Activated T-helper 17 cell treated with anti-CD3 and anti-CD28 coated beads, Interleukin-2, amount 50 U/mL, for 72 hours (primary cell): Measurements from ENCODE around the gene TNFAIP3. TPM values are rescaled to one million over a fixed set of nuclear protein-coding genes. Genes with fewer than 3 reads are reported as not detected.
A peak's percentile ranks its signal among the peaks of the same experiment; 100 is the strongest.
"Not testable (repeated sequence)": the region's sequence is repeated elsewhere in the genome, so short reads cannot be mapped to it uniquely, and the experiment has no call there.

ENCODE experiments used
- ATAC-seq: fragments of 150-1000 bp; cut with Tn5 transposase; replicated peaks from 2 replicates; pipeline ENCODE4 v1.10.0; 2021; ENCODE audit warnings: mild to moderate bottlenecking, moderate library complexity
- H3K27ac Mint-ChIP-seq: one replicate; pipeline ENCODE4 v1.8.0; 2022; ENCODE audit warnings: mixed read lengths
- H3K27me3 Mint-ChIP-seq: one replicate; pipeline ENCODE4 v1.8.0; 2022; ENCODE audit warnings: mixed read lengths
- H3K36me3 Mint-ChIP-seq: one replicate; pipeline ENCODE4 v1.8.0; 2022; ENCODE audit warnings: low read depth, mild to moderate bottlenecking, mixed read lengths
- H3K4me1 Mint-ChIP-seq: one replicate; pipeline ENCODE4 v1.8.0; 2022; ENCODE audit warnings: mixed read lengths
- H3K4me3 Mint-ChIP-seq: one replicate; pipeline ENCODE4 v1.8.0; 2022; ENCODE audit warnings: mild to moderate bottlenecking, mixed read lengths
- H3K9me3 Mint-ChIP-seq: one replicate; pipeline ENCODE4 v1.8.0; 2022; ENCODE audit warnings: mixed read lengths
- total RNA-seq, 2 donors: library from RNA; stranded (reverse); gene quantifications; one replicate each; pipeline ENCODE4 v1.2.3, GENCODE V29; 2022

Gene TNFAIP3
- total RNA-seq, 2 donors from 2014 or later, result 254 to 663 TPM

GRCh38 chr6:137834508-137834907, 32.6 kb upstream of the TNFAIP3 start:
- ATAC-seq, result no peak
- H3K4me3 Mint-ChIP-seq, result no peak overlapping the region
- H3K36me3 Mint-ChIP-seq, result peaks cover 7% of the 10 kb centered on the region
- H3K27ac Mint-ChIP-seq, result no peak overlapping the region
- peaks cover 21% of the 10 kb centered on the region for H3K4me1 Mint-ChIP-seq
- no peaks in the 10 kb centered on the region for H3K27me3 Mint-ChIP-seq
- H3K9me3 Mint-ChIP-seq, result peaks cover 4% of the 10 kb centered on the region

GRCh38 chr6:137836788-137837187, 30.3 kb upstream of the TNFAIP3 start:
- Mint-ChIP-seq H3K36me3 (no peaks in the 10 kb centered on the region), H3K27ac (no peak overlapping the region), H3K4me3 (no peak overlapping the region), H3K4me1 (peaks cover 13% of the 10 kb centered on the region), H3K9me3 (peaks cover 7% of the 10 kb centered on the region), H3K27me3 (no peaks in the 10 kb centered on the region)
- ATAC-seq, result no peak

GRCh38 chr6:137838090-137838489, 29.0 kb upstream of the TNFAIP3 start:
- H3K36me3 Mint-ChIP-seq, H3K27ac Mint-ChIP-seq, H3K9me3 Mint-ChIP-seq, H3K4me1 Mint-ChIP-seq, H3K4me3 Mint-ChIP-seq, H3K27me3 Mint-ChIP-seq, ATAC-seq: not testable (repeated sequence)

GRCh38 chr6:137838597-137838996, 28.5 kb upstream of the TNFAIP3 start:
- H3K4me3 Mint-ChIP-seq, H3K27me3 Mint-ChIP-seq, H3K36me3 Mint-ChIP-seq, H3K27ac Mint-ChIP-seq, H3K4me1 Mint-ChIP-seq, ATAC-seq: not testable (repeated sequence)
- peaks cover 13% of the 10 kb centered on the region for H3K9me3 Mint-ChIP-seq

- Mint-ChIP-seq H3K4me1 (peaks cover 6% of the 10 kb centered on the region), H3K9me3 (peaks cover 13% of the 10 kb centered on the region), H3K4me3 (no peak overlapping the region), H3K27ac (no peak overlapping the region), H3K27me3 (no peaks in the 10 kb centered on the region), H3K36me3 (no peaks in the 10 kb centered on the region)
- no peak for ATAC-seq
These were observed 28.0 kb upstream of the TNFAIP3 start for GRCh38 chr6:137839076-137839475.

- no peaks in the 10 kb centered on the region for H3K36me3 Mint-ChIP-seq
- no peak for ATAC-seq
- H3K27ac Mint-ChIP-seq, result peak overlapping the region; percentile 18
- H3K4me3 Mint-ChIP-seq, result no peak overlapping the region
- peaks cover 13% of the 10 kb centered on the region for H3K9me3 Mint-ChIP-seq
- no peaks in the 10 kb centered on the region for H3K27me3 Mint-ChIP-seq
- peaks cover 6% of the 10 kb centered on the region for H3K4me1 Mint-ChIP-seq
These were observed 26.8 kb upstream of the TNFAIP3 start for GRCh38 chr6:137840252-137840651.

GRCh38 chr6:137843211-137843610, 23.8 kb upstream of the TNFAIP3 start:
- H3K4me1 Mint-ChIP-seq, result peaks cover 6% of the 10 kb centered on the region
- ATAC-seq, result no peak
- no peaks in the 10 kb centered on the region for H3K36me3 Mint-ChIP-seq
- H3K4me3 Mint-ChIP-seq, result no peak overlapping the region
- peaks cover 13% of the 10 kb centered on the region for H3K9me3 Mint-ChIP-seq
- no peak overlapping the region for H3K27ac Mint-ChIP-seq
- H3K27me3 Mint-ChIP-seq, result no peaks in the 10 kb centered on the region

GRCh38 chr6:137844327-137844726, 22.7 kb upstream of the TNFAIP3 start:
- not testable (repeated sequence) for H3K27ac Mint-ChIP-seq, H3K36me3 Mint-ChIP-seq, H3K4me1 Mint-ChIP-seq, H3K4me3 Mint-ChIP-seq, ATAC-seq, H3K27me3 Mint-ChIP-seq
- peaks cover 13% of the 10 kb centered on the region for H3K9me3 Mint-ChIP-seq

- not testable (repeated sequence) for H3K36me3 Mint-ChIP-seq, H3K4me3 Mint-ChIP-seq, H3K27me3 Mint-ChIP-seq, H3K27ac Mint-ChIP-seq, ATAC-seq, H3K4me1 Mint-ChIP-seq
- peaks cover 13% of the 10 kb centered on the region for H3K9me3 Mint-ChIP-seq
These were observed 22.3 kb upstream of the TNFAIP3 start for GRCh38 chr6:137844773-137845172.

- H3K36me3 Mint-ChIP-seq, result no peaks in the 10 kb centered on the region
- no peak overlapping the region for H3K27ac Mint-ChIP-seq
- H3K9me3 Mint-ChIP-seq, result peaks cover 6% of the 10 kb centered on the region
- H3K27me3 Mint-ChIP-seq, result no peaks in the 10 kb centered on the region
- no peak overlapping the region for H3K4me3 Mint-ChIP-seq
- H3K4me1 Mint-ChIP-seq, result peaks cover 2% of the 10 kb centered on the region
- no peak for ATAC-seq
These were observed 21.6 kb upstream of the TNFAIP3 start for GRCh38 chr6:137845460-137845859.

- Mint-ChIP-seq H3K4me3 (no peak overlapping the region), H3K36me3 (no peaks in the 10 kb centered on the region), H3K9me3 (peaks cover 6% of the 10 kb centered on the region), H3K27me3 (no peaks in the 10 kb centered on the region), H3K27ac (no peak overlapping the region), H3K4me1 (peaks cover 9% of the 10 kb centered on the region)
- ATAC-seq, result no peak
These were observed 20.8 kb upstream of the TNFAIP3 start for GRCh38 chr6:137846274-137846673.

- no peak overlapping the region for H3K4me3 Mint-ChIP-seq
- H3K27ac Mint-ChIP-seq, result no peak overlapping the region
- peaks cover 6% of the 10 kb centered on the region for H3K9me3 Mint-ChIP-seq
- peaks cover 14% of the 10 kb centered on the region for H3K4me1 Mint-ChIP-seq
- H3K27me3 Mint-ChIP-seq, result no peaks in the 10 kb centered on the region
- H3K36me3 Mint-ChIP-seq, result no peaks in the 10 kb centered on the region
- no peak for ATAC-seq
These were observed 20.2 kb upstream of the TNFAIP3 start for GRCh38 chr6:137846772-137847313.

- ATAC-seq, result no peak
These were observed 19.3 kb upstream of the TNFAIP3 start for GRCh38 chr6:137847748-137848147.

GRCh38 chr6:137848672-137849071, 18.4 kb upstream of the TNFAIP3 start:
- peaks cover 20% of the 10 kb centered on the region for H3K4me1 Mint-ChIP-seq
- no peak overlapping the region for H3K4me3 Mint-ChIP-seq
- H3K27ac Mint-ChIP-seq, result no peak overlapping the region
- H3K9me3 Mint-ChIP-seq, result no peaks in the 10 kb centered on the region
- no peak for ATAC-seq
- no peaks in the 10 kb centered on the region for H3K27me3 Mint-ChIP-seq
- no peaks in the 10 kb centered on the region for H3K36me3 Mint-ChIP-seq

More at GRCh38 chr6:137847748-137848147, 19.3 kb upstream of the TNFAIP3 start:
- no peaks in the 10 kb centered on the region for H3K27me3 Mint-ChIP-seq
- no peaks in the 10 kb centered on the region for H3K36me3 Mint-ChIP-seq
- H3K27ac Mint-ChIP-seq, result no peak overlapping the region
- H3K4me1 Mint-ChIP-seq, result peaks cover 20% of the 10 kb centered on the region
- H3K4me3 Mint-ChIP-seq, result no peak overlapping the region
- H3K9me3 Mint-ChIP-seq, result peaks cover 6% of the 10 kb centered on the region

- Mint-ChIP-seq H3K36me3 (no peaks in the 10 kb centered on the region), H3K4me3 (peak overlapping the region; percentile 63), H3K27me3 (no peaks in the 10 kb centered on the region), H3K9me3 (no peaks in the 10 kb centered on the region), H3K4me1 (peaks cover 20% of the 10 kb centered on the region), H3K27ac (peak overlapping the region; percentile 89)
- peak; percentile 93 for ATAC-seq
These were observed 17.7 kb upstream of the TNFAIP3 start for GRCh38 chr6:137849181-137849980.
